Activated CD4-positive, alpha-beta T cell treated with anti-CD3 and anti-CD28 coated beads, Interleukin-2, amount 10 ng/mL, durations not matched to agents 24 days and 14 days (primary cell): ENCODE results near the gene BIRC5. TPM values are rescaled to one million over a fixed set of nuclear protein-coding genes. Genes with fewer than 3 reads are reported as not detected.
A peak's percentile ranks its signal among the peaks of the same experiment; 100 is the strongest.

Experiments
- DNase-seq: peaks from one replicate; pipeline ENCODE4 v3.0.0; 2022
- H3K27ac Mint-ChIP-seq: one replicate; pipeline ENCODE4 v1.8.0; 2022; ENCODE audit warnings: mild to moderate bottlenecking, mixed read lengths
- H3K27me3 Mint-ChIP-seq: one replicate; pipeline ENCODE4 v1.8.0; 2022; ENCODE audit warnings: mixed read lengths
- H3K36me3 Mint-ChIP-seq: one replicate; pipeline ENCODE4 v1.8.0; 2022; ENCODE audit warnings: low read depth, mild to moderate bottlenecking, mixed read lengths
- H3K4me1 Mint-ChIP-seq: one replicate; pipeline ENCODE4 v1.8.0; 2021; ENCODE audit warnings: mixed read lengths
- H3K4me3 Mint-ChIP-seq: one replicate; pipeline ENCODE4 v1.8.0; 2022; ENCODE audit warnings: mild to moderate bottlenecking, moderate library complexity, mixed read lengths
- H3K9me3 Mint-ChIP-seq: one replicate; pipeline ENCODE4 v1.8.0; 2021; ENCODE audit warnings: mixed read lengths
- intact Hi-C: fragments of 100-400 bp; cut with micrococcal nuclease; formaldehyde crosslinking; loops from one replicate; pipeline ENCODE4 v1.15.1; 2023
- total RNA-seq: library from RNA; stranded (reverse); gene quantifications from 2 replicates; pipeline ENCODE4 v1.2.3, GENCODE V29; 2022

The BIRC5 gene
- total RNA-seq, 1 donor from 2014 or later = 38.7 TPM

- Mint-ChIP-seq H3K4me3 (no peak overlapping the region), H3K27ac (peak overlapping the region; percentile 45), H3K9me3 (no peaks in the 10 kb centered on the region), H3K4me1 (peaks cover 66% of the 10 kb centered on the region), H3K27me3 (no peaks in the 10 kb centered on the region), H3K36me3 (no peaks in the 10 kb centered on the region)
- DNase-seq = no peak
- intact Hi-C loops = no loop called here
Measured at GRCh38 chr17:78255953-78256706, 42.1 kb downstream of the BIRC5 start.

- Mint-ChIP-seq H3K9me3 (no peaks in the 10 kb centered on the region), H3K4me1 (peaks cover 62% of the 10 kb centered on the region), H3K27ac (peak overlapping the region; percentile 97), H3K27me3 (no peaks in the 10 kb centered on the region), H3K4me3 (peak overlapping the region; percentile 85), H3K36me3 (no peaks in the 10 kb centered on the region)
- intact Hi-C loops = no loop called here
- DNase-seq = no peak
Measured at GRCh38 chr17:78256707-78257591, 42.9 kb downstream of the BIRC5 start.

GRCh38 chr17:78257810-78258322 lies 43.8 kb downstream of the BIRC5 start:
- Mint-ChIP-seq H3K9me3 (no peaks in the 10 kb centered on the region), H3K27me3 (no peaks in the 10 kb centered on the region), H3K27ac (peak overlapping the region; percentile 97), H3K36me3 (no peaks in the 10 kb centered on the region), H3K4me3 (peak overlapping the region; percentile 85), H3K4me1 (peaks cover 56% of the 10 kb centered on the region)
- intact Hi-C loops = no loop called here
- peak; percentile 83 for DNase-seq

- H3K36me3 Mint-ChIP-seq = no peaks in the 10 kb centered on the region
- no peaks in the 10 kb centered on the region for H3K27me3 Mint-ChIP-seq
- intact Hi-C loops = no loop called here
Measured at GRCh38 chr17:78258323-78259191, 44.5 kb downstream of the BIRC5 start.

GRCh38 chr17:78259192-78259554 lies 45.1 kb downstream of the BIRC5 start:
- no peaks in the 10 kb centered on the region for H3K27me3 Mint-ChIP-seq

More at GRCh38 chr17:78258323-78259191, 44.5 kb downstream of the BIRC5 start:
- peaks cover 55% of the 10 kb centered on the region for H3K4me1 Mint-ChIP-seq
- H3K9me3 Mint-ChIP-seq = no peaks in the 10 kb centered on the region
- H3K27ac Mint-ChIP-seq = peak overlapping the region; percentile 97
- DNase-seq = peak; percentile 94
- H3K4me3 Mint-ChIP-seq = peak overlapping the region; percentile 85

GRCh38 chr17:78263063-78263735 lies 49.1 kb downstream of the BIRC5 start:
- Mint-ChIP-seq H3K36me3 (no peaks in the 10 kb centered on the region), H3K4me3 (peak overlapping the region; percentile 62), H3K4me1 (peaks cover 39% of the 10 kb centered on the region), H3K27me3 (no peaks in the 10 kb centered on the region), H3K27ac (peak overlapping the region; percentile 92), H3K9me3 (no peaks in the 10 kb centered on the region)
- DNase-seq = peak; percentile 86
- intact Hi-C loops = no loop called here

More at GRCh38 chr17:78259192-78259554, 45.1 kb downstream of the BIRC5 start:
- H3K9me3 Mint-ChIP-seq = no peaks in the 10 kb centered on the region
- peak overlapping the region; percentile 57 for H3K27ac Mint-ChIP-seq
- peaks cover 55% of the 10 kb centered on the region for H3K4me1 Mint-ChIP-seq
- no peaks in the 10 kb centered on the region for H3K36me3 Mint-ChIP-seq
- DNase-seq = no peak
- intact Hi-C loops = no loop called here
- peak overlapping the region; percentile 85 for H3K4me3 Mint-ChIP-seq

GRCh38 chr17:78263736-78264340 lies 49.8 kb downstream of the BIRC5 start:
- H3K27me3 Mint-ChIP-seq = no peaks in the 10 kb centered on the region
- peak overlapping the region; percentile 92 for H3K27ac Mint-ChIP-seq
- no peak for DNase-seq
- no peaks in the 10 kb centered on the region for H3K9me3 Mint-ChIP-seq
- no peaks in the 10 kb centered on the region for H3K36me3 Mint-ChIP-seq
- H3K4me1 Mint-ChIP-seq = peaks cover 37% of the 10 kb centered on the region
- H3K4me3 Mint-ChIP-seq = no peak overlapping the region
- intact Hi-C loops = no loop called here

GRCh38 chr17:78264590-78264989 lies 50.5 kb downstream of the BIRC5 start:
- Mint-ChIP-seq H3K9me3 (no peaks in the 10 kb centered on the region), H3K4me3 (no peak overlapping the region), H3K27ac (peak overlapping the region; percentile 82), H3K36me3 (no peaks in the 10 kb centered on the region), H3K4me1 (peaks cover 34% of the 10 kb centered on the region), H3K27me3 (no peaks in the 10 kb centered on the region)
- DNase-seq = no peak
- intact Hi-C loops = no loop called here

GRCh38 chr17:78265121-78265520 lies 51.1 kb downstream of the BIRC5 start:
- H3K27ac Mint-ChIP-seq = peak overlapping the region; percentile 34
- intact Hi-C loops = no loop called here
- no peak for DNase-seq
- H3K36me3 Mint-ChIP-seq = no peaks in the 10 kb centered on the region
- H3K4me3 Mint-ChIP-seq = no peak overlapping the region
- H3K4me1 Mint-ChIP-seq = peaks cover 29% of the 10 kb centered on the region
- H3K9me3 Mint-ChIP-seq = no peaks in the 10 kb centered on the region
- no peaks in the 10 kb centered on the region for H3K27me3 Mint-ChIP-seq

- intact Hi-C loops = no loop called here
- Mint-ChIP-seq H3K27ac (no peak overlapping the region), H3K36me3 (no peaks in the 10 kb centered on the region), H3K4me1 (peaks cover 31% of the 10 kb centered on the region), H3K4me3 (no peak overlapping the region), H3K9me3 (no peaks in the 10 kb centered on the region), H3K27me3 (no peaks in the 10 kb centered on the region)
- no peak for DNase-seq
Measured at GRCh38 chr17:78266231-78266631, 52.2 kb downstream of the BIRC5 start.

- Mint-ChIP-seq H3K36me3 (no peaks in the 10 kb centered on the region), H3K27me3 (no peaks in the 10 kb centered on the region), H3K27ac (no peak overlapping the region), H3K9me3 (no peaks in the 10 kb centered on the region), H3K4me1 (peaks cover 32% of the 10 kb centered on the region), H3K4me3 (no peak overlapping the region)
- DNase-seq = no peak
- intact Hi-C loops = no loop called here
Measured at GRCh38 chr17:78266771-78267170, 52.7 kb downstream of the BIRC5 start.

GRCh38 chr17:78267253-78268073 lies 53.4 kb downstream of the BIRC5 start:
- Mint-ChIP-seq H3K36me3 (no peaks in the 10 kb centered on the region), H3K27ac (no peak overlapping the region), H3K9me3 (no peaks in the 10 kb centered on the region), H3K4me3 (no peak overlapping the region), H3K4me1 (peaks cover 36% of the 10 kb centered on the region), H3K27me3 (no peaks in the 10 kb centered on the region)
- intact Hi-C loops = no loop called here
- no peak for DNase-seq
